GM13976 (cell line): ENCODE results near the gene COX5A.

ENCODE experiments used
- DNase-seq: peaks from one replicate; pipeline ENCODE4 v3.0.0; 2012; ENCODE audit warnings: low spot score
- CTCF ChIP-seq: IDR thresholded peaks from 2 replicates; pipeline ENCODE4 v1.5.1; 2012; ENCODE audit warnings: borderline replicate concordance, mild to moderate bottlenecking; ENCODE audit not compliant: insufficient read depth; ENCODE audit errors: extremely low read depth, missing control alignments, control extremely low read depth
- in situ Hi-C: fragments of 300-500 bp; cut with MboI; formaldehyde crosslinking; loops from one replicate; pipeline ENCODE4 v1.12.0; 2022; ENCODE audit warnings: low sequenced_read_pairs, mixed read lengths, inconsistent platforms; ENCODE audit not compliant: unreplicated experiment

Gene COX5A

GRCh38 chr15:74956648-74957475 lies 19.0 kb upstream of the COX5A start, which contains the start of gene RPP25:
Gene RPP25 (minus strand): TSS chr15:74956772. CDS start chr15:74956583, 189 bp downstream.
- DNase-seq: peak; percentile 90
- in situ Hi-C loops: no loop called here
- no peak for TF ChIP-seq CTCF

- TF ChIP-seq CTCF: peak; percentile 37
- peak; percentile 76 for DNase-seq
- in situ Hi-C loops: no loop called here
These were observed 18.1 kb upstream of the COX5A start for GRCh38 chr15:74955796-74956647.

GRCh38 chr15:74955017-74955416 lies 17.1 kb upstream of the COX5A start:
- DNase-seq: no peak
- no peak for TF ChIP-seq CTCF
- in situ Hi-C loops: no loop called here

- in situ Hi-C loops: no loop called here
- TF ChIP-seq CTCF: no peak
- DNase-seq: no peak
These were observed 16.6 kb upstream of the COX5A start for GRCh38 chr15:74954515-74954914.

GRCh38 chr15:74951006-74951405 lies 13.1 kb upstream of the COX5A start:
- no peak for DNase-seq
- TF ChIP-seq CTCF: no peak
- in situ Hi-C loops: no loop called here

- in situ Hi-C loops: no loop called here
- peak; percentile 97 for TF ChIP-seq CTCF
- DNase-seq: peak; percentile 78
These were observed 12.4 kb upstream of the COX5A start for GRCh38 chr15:74950078-74950908.
